Stimulated activated CD8-positive, alpha-beta memory T cell treated with anti-CD3 and anti-CD28 coated beads, Interleukin-2, amount 100 ng/mL, for 48 hours (primary cell): Measurements from ENCODE around the gene NID1.
"Not testable (repeated sequence)": the region's sequence is repeated elsewhere in the genome, so short reads cannot be mapped to it uniquely, and the experiment has no call there.

Source experiments
- DNase-seq, 2 donors: peaks; one replicate each; pipeline ENCODE4 v3.0.0-alpha.2; 2020; ENCODE audit warnings: low read depth in 2 of 2

Gene NID1

GRCh38 chr1:236096660-236097482, 32.0 kb upstream of the NID1 start:
- DNase-seq, result peak; percentile 64 to 71

- DNase-seq, result no peak
Measured at GRCh38 chr1:236095705-236096520, 31.0 kb upstream of the NID1 start.

GRCh38 chr1:236092899-236093298, 28.0 kb upstream of the NID1 start:
- no peak for DNase-seq

GRCh38 chr1:236091933-236092318, 27.0 kb upstream of the NID1 start:
- DNase-seq, result no peak

GRCh38 chr1:236090741-236091147, 25.9 kb upstream of the NID1 start:
- no peak for DNase-seq

- DNase-seq, result no peak
Measured at GRCh38 chr1:236089046-236089773, 24.3 kb upstream of the NID1 start.

- no peak for DNase-seq
Measured at GRCh38 chr1:236086537-236086936, 21.6 kb upstream of the NID1 start.

GRCh38 chr1:236085545-236086159, 20.8 kb upstream of the NID1 start:
- DNase-seq, result no peak

GRCh38 chr1:236084386-236084730, 19.5 kb upstream of the NID1 start:
- DNase-seq, result no peak

- DNase-seq, result no peak
Measured at GRCh38 chr1:236083650-236084385, 18.9 kb upstream of the NID1 start.

GRCh38 chr1:236082526-236082925, 17.6 kb upstream of the NID1 start:
- DNase-seq, result no peak

- DNase-seq, result no peak
Measured at GRCh38 chr1:236081546-236082227, 16.8 kb upstream of the NID1 start.

GRCh38 chr1:236079703-236080102, 14.8 kb upstream of the NID1 start:
- no peak for DNase-seq

- no peak for DNase-seq
Measured at GRCh38 chr1:236078993-236079392, 14.1 kb upstream of the NID1 start.

- DNase-seq, result not testable (repeated sequence)
Measured at GRCh38 chr1:236078077-236078476, 13.2 kb upstream of the NID1 start.

- no peak for DNase-seq
Measured at GRCh38 chr1:236075848-236076247, 11.0 kb upstream of the NID1 start.

- DNase-seq, result no peak
Measured at GRCh38 chr1:236073307-236073897, 8.5 kb upstream of the NID1 start.

- DNase-seq, result no peak
Measured at GRCh38 chr1:236072001-236072400, 7.1 kb upstream of the NID1 start.

GRCh38 chr1:236070753-236071152, 5.9 kb upstream of the NID1 start:
- no peak for DNase-seq

- no peak for DNase-seq
Measured at GRCh38 chr1:236069796-236070195, 4.9 kb upstream of the NID1 start.
